Stimulated activated CD4-positive, alpha-beta T cell treated with anti-CD3 and anti-CD28 coated beads, Interleukin-15, amount 100 ng/mL, for 48 hours (primary cell): ENCODE results near the gene CLUH.
"Not testable (repeated sequence)": the region's sequence is repeated elsewhere in the genome, so short reads cannot be mapped to it uniquely, and the experiment has no call there.

Experiments
- DNase-seq, 2 donors: peaks; one replicate each; pipeline ENCODE4 v3.0.0-alpha.2; 2020; ENCODE audit warnings: low read depth in 2 of 2

Gene CLUH

DNA sequence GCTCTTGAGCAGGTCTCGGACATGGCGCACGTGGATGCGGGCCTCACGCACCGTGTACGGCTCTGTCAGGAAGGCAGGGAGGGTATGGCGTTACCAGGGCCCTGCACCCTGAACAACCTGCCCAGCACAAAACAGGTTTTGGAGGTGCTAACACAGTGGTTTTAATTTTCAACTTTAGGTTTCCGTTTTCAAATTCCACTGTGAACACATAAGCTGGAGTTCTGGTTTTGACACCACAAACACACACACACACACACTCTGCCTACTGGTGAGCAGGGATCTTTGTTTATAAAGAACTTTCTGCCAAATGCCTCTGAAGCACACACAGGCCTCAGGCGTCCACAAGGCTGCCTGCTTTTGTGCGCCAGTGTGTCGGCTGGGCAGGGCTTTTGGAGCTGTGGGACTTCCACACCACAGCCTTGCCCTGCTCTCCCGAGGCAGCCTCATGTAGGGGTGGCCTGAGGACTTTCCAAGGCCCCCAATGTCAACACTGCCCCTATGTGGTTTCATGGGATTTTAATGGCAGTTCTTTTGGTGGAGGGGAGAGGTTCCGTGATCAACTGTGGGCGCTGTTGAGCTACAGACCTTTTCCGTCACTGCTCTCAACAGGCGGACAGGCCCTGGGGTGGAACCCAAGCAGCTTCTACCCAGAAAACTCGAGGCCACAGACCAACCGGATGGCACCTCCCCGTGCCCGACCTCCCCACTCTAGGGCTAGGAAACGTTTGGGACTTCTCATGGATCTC is 9.4 kb downstream of the CLUH start:
- no peak for DNase-seq

DNA sequence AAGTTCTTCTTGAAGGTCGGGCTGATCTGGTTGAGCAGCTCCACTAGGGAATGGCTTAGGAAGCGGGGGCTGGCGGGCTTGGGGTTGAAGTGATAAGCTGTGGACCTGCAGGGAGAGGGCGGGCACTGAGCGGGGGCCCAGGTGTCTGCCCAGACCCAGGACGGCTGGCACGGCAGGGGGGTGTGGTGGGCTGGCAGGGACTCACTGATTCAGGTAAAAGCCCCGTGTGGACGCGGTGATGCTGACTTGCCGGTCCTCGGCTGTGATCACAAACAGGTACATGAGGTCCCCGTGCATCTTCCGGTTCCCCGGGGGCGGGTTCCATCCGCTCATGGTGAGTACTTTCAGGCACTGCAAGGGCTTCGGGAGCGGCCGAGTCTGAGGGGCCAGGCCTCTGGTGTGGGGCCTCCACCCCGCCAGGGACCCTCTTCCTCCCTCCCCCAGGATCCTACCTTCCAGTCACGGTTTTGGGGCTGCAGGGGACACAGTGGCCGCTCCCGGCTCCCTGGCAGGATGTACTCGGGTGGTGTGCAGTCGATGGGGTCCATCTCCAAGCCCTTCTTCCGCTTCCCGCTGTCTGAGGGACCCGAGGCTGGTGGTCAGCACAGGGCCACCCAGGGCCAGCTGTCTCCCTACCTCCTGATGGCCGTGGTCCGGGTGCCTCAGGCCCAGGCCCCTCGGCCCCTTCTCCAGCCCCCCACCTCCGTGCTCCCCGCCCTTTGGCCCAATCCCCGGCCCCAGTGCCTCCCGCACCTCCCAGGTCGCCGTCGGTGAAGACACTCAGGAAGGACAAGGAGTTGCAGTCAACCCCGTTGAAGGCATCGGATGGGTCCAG is 10.2 kb downstream of the CLUH start:
- no peak for DNase-seq

DNA sequence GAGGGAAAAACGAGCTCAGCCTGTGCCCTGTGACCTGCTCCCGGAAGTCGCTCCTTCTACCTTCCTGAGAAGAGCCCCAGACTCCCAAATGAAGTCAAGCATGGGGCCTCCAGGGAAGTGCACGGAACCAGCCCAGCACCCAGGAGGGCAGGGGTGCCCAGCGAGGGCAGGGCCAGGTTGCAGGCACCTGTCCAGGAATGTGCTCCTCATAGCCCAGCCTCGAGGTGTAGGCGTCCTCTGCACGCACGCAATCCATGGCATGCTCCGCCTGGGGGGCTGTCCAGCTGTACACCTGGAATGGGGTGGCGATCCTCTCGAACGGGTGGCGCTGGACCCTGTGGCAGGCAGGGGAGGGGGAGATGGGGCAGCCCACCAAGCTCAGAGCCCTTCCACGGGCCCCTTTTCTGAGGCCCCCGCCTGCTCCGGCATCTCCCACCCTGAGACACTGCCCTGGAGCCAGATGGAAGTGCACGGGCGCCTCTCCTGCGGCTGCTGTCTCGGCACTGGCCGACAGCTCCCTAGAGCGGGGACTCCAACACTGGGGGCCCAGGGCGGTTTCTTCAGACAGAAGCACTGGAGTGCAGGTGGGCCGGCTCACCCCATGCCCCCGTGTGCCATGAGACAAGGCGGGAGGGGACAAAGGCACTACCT is 10.9 kb downstream of the CLUH start:
- no peak for DNase-seq

- DNase-seq = no peak
Observed at GRCh38 chr17:2700030-2700490, 11.5 kb downstream of the CLUH start.

GRCh38 chr17:2699216-2699805 is 12.3 kb downstream of the CLUH start:
- DNase-seq = not testable (repeated sequence)

DNA sequence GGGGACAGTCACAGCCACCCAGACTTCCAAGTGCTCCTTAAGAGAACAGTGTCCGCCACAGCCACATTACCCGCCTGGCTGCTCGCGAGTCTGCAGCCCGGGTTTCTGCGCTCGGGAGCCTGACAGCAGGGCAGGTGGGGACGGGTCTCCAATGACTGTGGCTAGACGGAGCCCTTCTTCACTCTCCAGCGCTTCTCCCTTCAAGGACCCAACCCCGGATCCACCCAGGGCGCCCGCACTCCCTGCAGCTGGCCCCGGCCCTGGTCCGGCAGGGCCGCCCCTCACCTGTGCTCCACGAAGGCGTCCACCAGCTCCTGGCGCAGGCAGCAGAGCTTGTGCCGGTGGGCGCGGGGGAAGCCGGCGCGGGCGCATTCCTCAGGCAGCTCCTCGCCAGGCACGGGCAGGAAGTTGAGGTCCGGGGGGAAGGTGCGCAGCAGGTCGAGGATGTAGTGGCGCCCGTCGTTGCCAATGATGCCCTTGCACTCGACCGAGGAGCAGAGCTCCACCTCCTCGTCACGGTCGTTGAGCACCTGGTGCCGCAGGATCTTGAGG is 13.9 kb downstream of the CLUH start:
- no peak for DNase-seq

- DNase-seq = no peak
Observed at GRCh38 chr17:2695961-2696760, 15.4 kb downstream of the CLUH start.

DNA sequence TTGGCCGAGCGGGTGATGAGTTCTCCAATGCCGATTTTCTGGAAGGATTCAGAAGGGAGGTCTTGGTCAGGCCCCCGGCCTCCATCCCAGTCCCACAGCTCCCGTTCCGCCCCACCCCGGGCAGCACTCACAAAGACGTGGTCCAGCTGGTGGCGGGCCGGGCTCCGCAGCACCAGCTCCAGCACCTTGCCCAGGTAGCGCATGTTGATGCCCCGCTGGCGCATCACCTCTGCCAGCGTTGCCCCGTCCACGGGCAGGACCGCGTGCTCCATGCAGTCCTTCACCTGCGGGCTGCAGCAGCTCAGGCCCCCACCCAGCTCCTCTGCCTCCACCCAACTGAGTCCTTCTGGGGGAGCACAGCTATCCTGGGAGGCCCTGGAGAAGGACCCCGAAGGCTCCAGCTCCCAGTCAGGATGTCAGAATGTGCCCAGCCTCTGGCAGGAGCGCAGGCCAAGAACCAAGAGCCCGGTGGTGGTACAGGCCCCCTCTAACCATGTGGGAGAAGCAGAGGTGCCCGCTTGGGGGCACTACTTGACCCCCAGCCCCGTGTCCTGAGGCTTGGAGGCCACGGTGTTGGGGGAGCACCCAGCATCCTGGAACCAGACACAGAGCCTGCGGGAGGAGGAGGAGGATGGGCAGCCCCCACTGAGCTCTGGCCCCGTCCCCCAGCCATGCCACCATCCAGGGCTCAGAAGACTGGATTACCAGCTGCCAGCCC is 16.2 kb downstream of the CLUH start:
- no peak for DNase-seq

- no peak for DNase-seq
Observed at GRCh38 chr17:2694381-2695242, 17.0 kb downstream of the CLUH start.

- no peak for DNase-seq
Observed at GRCh38 chr17:2693561-2694380, 17.8 kb downstream of the CLUH start.

GRCh38 chr17:2692781-2693135 is 18.8 kb downstream of the CLUH start:
- no peak for DNase-seq

GRCh38 chr17:2691965-2692780 is 19.4 kb downstream of the CLUH start:
- no peak for DNase-seq

GRCh38 chr17:2691069-2691871 is 20.3 kb downstream of the CLUH start:
- DNase-seq = no peak

DNA sequence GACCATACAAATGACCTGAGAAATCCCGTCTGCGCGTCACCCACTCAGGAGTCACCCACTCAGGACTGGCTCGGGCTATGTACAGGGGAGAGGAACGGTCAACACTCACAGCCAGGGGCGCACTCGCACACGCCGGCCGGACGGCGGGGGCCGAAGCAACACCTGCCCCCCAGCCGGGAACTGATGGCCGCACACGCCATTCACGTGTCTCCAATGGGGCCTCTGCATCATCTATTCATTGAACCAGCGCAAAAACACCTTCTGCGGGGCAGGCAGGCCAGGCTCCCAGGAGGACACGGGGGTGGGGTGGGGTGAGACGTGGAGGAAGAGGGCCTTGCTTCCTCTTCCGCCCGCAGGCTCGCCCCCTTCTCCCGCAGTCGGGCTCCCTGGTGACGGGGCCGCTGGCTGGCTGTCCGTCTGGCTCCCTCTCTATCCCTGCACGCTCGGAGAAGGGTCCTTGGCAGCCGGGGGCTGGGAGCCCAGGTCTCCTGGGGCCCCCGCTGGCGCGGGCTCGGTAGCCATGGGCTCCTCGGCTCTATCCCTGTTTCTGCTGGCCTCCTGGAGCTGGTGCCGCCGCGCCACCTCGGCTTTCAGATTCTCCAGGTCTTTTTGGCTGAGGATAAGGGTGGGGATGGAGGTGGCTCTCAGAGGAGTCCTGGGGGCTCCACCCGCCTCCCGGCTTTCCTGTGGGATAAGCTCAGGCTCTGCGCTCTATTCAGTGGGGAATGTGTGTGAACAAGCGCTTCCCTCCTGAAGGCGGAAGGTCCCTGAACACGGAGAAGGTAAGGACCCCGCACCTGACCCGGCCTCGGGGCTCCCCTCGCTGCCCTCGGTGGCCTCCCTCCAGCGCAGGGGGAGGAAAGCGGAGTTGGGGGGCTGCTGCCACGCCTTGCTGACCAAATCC is 21.1 kb downstream of the CLUH start:
- no peak for DNase-seq

GRCh38 chr17:2689411-2690164 is 22.0 kb downstream of the CLUH start:
- DNase-seq = no peak
